ENCODE results near the gene CDH15.

CDH15 gene

DNA sequence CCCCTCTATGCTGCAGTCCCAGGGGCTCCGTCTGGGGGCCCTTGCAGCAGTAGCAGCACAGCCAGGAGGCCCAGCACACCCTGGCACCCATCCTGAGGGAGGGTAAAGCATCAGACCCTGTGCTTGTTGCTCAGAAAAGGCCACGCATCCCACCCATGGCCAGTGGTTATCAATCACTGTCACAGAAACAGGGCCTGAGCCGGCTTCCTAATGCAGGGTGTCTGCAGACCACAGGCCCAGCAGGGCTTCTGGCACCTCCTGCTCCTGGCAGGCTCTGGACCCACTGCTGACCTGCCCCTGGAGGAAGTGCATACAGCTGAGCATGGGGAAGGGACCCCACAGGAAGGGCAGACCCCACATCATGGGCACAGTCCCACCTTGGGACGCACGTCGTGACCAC lies 26.9 kb upstream of the CDH15 start:
- H3K36me3 ChIP-seq (replicated peaks): peaks cover 11% of the 10 kb centered on the region
- in situ Hi-C loops (cut with MboI; ENCODE audit: low sequenced_read_pairs): no loop called here

DNA sequence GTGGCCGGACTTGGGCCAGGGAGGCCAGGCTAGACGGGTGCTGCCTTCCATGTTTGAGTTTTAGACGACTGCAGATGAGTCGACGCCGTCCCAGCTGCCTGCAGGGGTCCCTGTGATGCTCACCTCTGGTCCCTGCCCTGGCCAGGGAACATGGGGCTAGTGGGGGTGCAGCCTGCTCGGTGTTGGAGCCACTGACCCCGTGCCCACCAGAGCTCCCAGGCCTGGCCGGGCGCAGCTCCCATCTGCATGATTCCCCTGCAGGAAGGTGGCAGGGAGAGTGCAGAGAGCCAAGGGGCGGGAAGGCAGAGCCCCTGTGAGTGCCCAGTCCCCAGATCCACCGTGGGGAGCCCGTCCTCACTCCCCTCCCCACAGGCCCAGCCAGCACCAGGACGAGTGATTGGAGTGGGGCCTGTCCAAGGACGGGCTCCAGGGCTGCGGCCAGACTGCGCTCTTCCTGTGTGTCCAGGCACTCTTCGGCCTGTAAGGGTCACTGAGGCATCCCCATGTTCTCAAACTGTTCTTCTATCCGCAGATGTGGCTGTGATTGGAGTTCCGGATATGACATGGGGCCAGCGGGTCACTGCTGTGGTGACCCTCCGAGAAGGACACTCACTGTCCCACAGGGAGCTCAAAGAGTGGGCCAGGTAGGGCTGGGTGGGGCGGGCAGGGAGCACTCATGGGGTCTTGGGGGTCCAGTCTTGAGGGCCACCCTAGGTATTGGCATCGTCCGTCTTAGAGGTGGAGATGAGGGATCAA lies 26.0 kb upstream of the CDH15 start:
- Histone ChIP-seq H3K36me3 (replicated peaks) (peaks cover 11% of the 10 kb centered on the region), H3K9me3 (no peaks in the 10 kb centered on the region; the same call in 1 of the 2 replicates), H3K4me1 (no peaks in the 10 kb centered on the region), H3K4me3 (no peak overlapping the region), H3K27me3 (ENCODE audit: low read depth) (no peaks in the 10 kb centered on the region)
- DNase-seq (ENCODE audit: low spot score in 2 of 2): no peak
- in situ Hi-C loops (cut with MboI; ENCODE audit: low sequenced_read_pairs): no loop called here

More for the DNA sequence above, 26.9 kb upstream of the CDH15 start:
- H3K4me3 ChIP-seq: no peak overlapping the region
- H3K27me3 ChIP-seq (ENCODE audit: low read depth): no peaks in the 10 kb centered on the region
- DNase-seq (ENCODE audit: low spot score in 2 of 2): no peak
- no peaks in the 10 kb centered on the region; the same call in 1 of the 2 replicates for H3K9me3 ChIP-seq
- no peaks in the 10 kb centered on the region for H3K4me1 ChIP-seq

DNA sequence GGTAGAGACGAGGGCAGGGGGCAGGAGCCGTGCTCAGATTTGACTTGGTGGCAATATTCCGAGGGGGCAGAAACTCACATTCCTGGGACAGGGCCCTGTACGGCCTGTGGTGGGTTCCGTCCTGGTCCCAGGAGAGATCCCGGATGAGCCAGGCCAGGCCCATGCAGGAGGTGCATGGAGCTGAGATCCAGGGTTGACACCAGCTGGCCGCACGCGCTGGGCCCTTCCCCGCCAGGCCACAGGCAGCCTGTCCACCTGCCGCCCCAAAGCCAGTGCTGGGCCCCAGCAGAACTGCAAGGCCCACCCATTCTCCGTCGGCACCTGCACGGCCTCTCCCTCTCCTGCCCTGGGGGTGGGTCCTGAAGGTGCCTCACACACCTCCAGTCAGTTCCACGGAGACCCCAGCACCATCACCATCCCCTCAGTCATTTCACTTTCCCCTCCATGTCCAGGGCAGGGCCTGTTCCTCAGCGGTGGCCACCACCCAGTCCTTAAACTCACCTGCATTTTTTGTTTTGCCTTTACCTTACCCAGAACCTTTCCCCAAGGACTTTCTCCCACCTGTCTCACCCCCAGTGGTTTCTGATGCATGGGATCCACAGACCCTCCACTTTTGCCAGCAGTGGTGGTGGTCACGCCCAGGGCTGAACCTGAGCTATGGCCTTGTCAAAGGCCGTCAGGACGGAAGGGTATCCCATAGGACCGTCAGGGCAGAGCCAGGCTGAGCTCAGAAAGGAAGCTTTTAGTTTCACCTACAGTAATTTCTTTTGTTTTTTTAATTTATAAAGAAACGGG lies 25.1 kb upstream of the CDH15 start:
- Histone ChIP-seq H3K27me3 (ENCODE audit: low read depth) (no peaks in the 10 kb centered on the region), H3K4me3 (no peak overlapping the region), H3K36me3 (replicated peaks) (peaks cover 11% of the 10 kb centered on the region), H3K4me1 (no peaks in the 10 kb centered on the region), H3K9me3 (no peaks in the 10 kb centered on the region; the same call in 1 of the 2 replicates)
- no peak for DNase-seq (ENCODE audit: low spot score in 2 of 2)
- in situ Hi-C loops (cut with MboI; ENCODE audit: low sequenced_read_pairs): no loop called here

DNA sequence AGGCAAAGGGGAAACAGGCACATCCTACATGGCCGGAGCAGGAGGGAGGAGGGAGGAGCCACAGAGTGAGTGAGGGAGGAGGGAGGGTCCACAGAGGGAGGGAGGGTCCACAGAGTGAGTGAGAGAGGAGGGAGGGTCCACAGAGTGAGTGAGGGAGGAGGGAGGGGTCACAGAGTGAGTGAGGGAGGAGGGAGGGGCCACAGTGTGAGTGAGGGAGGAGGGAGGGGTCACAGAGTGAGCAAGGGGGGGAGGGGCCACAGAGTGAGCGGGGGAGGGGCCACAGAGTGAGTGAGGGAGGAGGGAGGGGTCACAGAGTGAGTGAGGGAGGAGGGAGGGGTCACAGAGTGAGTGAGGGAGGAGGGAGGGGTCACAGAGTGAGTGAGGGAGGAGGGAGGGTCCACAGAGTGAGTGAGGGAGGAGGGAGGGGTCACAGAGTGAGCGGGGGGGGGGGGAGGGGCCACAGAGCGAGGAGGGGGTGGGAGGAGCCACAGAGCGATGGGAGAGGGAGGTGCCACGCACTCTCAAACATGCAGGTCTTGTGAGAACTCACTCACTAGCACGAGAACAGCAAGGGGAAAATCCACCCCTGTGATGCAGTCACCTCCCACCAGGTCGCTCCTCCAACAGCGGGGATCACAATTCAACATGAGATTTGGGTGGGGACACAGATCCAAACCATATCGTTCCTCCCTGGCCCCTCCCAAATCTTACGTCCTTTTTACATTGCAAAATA lies 24.3 kb upstream of the CDH15 start:
- H3K9me3 ChIP-seq: no peaks in the 10 kb centered on the region; the same call in 1 of the 2 replicates
- no peak for DNase-seq (ENCODE audit: low spot score in 2 of 2)
- no peaks in the 10 kb centered on the region for H3K4me1 ChIP-seq
- no peak overlapping the region for H3K4me3 ChIP-seq
- H3K27me3 ChIP-seq (ENCODE audit: low read depth): no peaks in the 10 kb centered on the region
- H3K36me3 ChIP-seq (replicated peaks): peaks cover 14% of the 10 kb centered on the region
- in situ Hi-C loops (cut with MboI; ENCODE audit: low sequenced_read_pairs): no loop called here

DNA sequence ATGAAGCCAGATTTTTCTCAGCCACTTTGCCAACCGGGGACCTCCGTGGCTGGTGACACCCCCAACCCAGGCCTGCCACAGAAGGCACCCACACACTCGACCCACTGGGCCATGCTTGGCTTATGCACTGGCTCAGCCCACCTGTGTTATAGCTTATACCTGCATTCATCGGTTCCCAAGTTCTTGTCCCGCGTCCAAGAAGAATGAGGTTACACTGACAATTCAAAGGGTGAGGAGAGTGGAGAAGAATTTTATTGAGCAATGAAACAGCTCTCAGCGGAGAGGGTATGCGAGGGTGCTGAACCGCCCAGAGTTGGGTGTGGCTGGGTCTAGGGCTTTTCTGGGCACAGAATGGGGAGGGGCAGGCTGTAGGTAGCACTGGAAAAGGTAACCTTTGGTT lies 22.2 kb upstream of the CDH15 start:
- in situ Hi-C loops (cut with MboI; ENCODE audit: low sequenced_read_pairs): no loop called here
- Histone ChIP-seq H3K4me3 (no peak overlapping the region), H3K27me3 (ENCODE audit: low read depth) (no peaks in the 10 kb centered on the region), H3K36me3 (replicated peaks) (peaks cover 14% of the 10 kb centered on the region), H3K9me3 (no peaks in the 10 kb centered on the region; the same call in 1 of the 2 replicates), H3K4me1 (no peaks in the 10 kb centered on the region)
- no peak for DNase-seq (ENCODE audit: low spot score in 2 of 2)

DNA sequence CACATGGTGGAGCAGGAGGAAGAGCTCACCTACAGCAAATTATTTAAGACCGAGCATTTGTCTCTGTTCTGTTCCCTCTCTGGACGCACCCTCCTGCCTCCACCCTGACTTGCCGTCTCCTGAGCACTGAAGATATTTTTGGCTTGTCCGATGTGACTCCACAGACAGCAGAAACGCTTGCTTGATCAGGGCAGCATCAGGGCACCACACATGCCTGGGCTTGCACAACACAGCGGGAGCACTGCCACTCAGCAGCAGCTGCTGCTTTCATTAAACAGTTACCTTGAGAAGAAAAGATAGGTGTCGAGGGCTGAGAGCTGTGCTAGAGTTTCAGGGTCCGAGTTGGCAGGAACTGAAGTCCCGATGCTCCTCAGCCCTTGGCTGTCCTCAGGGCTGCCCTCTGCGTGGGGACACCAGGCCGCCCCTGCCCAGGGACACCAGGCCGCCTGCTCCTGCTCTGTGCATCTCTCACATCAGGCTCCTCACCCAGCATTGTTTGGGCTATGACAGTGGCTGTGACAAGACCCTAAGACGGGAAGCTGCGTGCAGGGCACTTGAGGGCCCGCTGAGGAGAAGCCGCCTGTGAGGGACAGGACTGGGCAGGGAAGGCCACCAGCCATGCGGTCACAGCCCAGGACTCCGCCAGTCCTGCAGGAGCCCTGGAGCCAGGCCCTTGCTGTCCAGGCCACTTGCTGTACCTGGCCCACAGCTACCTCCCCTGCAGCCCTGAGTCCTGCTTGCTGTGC lies 21.3 kb upstream of the CDH15 start:
- no peaks in the 10 kb centered on the region for H3K27me3 ChIP-seq (ENCODE audit: low read depth)
- no peaks in the 10 kb centered on the region; the same call in 1 of the 2 replicates for H3K9me3 ChIP-seq
- DNase-seq (ENCODE audit: low spot score in 2 of 2): no peak
- in situ Hi-C loops (cut with MboI; ENCODE audit: low sequenced_read_pairs): no loop called here
- no peak overlapping the region for H3K4me3 ChIP-seq
- peaks cover 14% of the 10 kb centered on the region for H3K36me3 ChIP-seq (replicated peaks)
- no peaks in the 10 kb centered on the region for H3K4me1 ChIP-seq

DNA sequence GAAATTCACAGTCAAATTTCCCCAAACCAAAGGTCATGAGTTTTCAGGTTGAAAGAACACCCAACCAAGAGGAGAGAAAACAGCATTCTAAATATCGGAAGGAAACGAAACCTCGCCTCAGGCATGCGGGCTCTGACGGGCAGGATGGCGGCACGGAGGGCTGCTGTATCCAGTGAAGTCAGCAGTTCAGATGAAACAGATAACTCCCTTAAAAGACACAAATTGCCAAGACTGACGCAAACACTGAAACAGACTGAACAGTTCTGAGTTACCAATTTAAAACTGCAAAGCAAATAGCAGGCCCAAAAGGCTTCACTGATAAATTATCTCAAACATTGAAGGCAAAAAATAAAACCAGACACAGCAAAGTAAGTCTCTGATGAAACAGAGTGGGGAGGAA lies 20.6 kb upstream of the CDH15 start:
- Histone ChIP-seq H3K27me3 (ENCODE audit: low read depth) (no peaks in the 10 kb centered on the region), H3K9me3 (no peaks in the 10 kb centered on the region; the same call in 1 of the 2 replicates), H3K4me3 (no peak overlapping the region), H3K4me1 (no peaks in the 10 kb centered on the region), H3K36me3 (replicated peaks) (peaks cover 14% of the 10 kb centered on the region)
- in situ Hi-C loops (cut with MboI; ENCODE audit: low sequenced_read_pairs): no loop called here
- no peak for DNase-seq (ENCODE audit: low spot score in 2 of 2)

DNA sequence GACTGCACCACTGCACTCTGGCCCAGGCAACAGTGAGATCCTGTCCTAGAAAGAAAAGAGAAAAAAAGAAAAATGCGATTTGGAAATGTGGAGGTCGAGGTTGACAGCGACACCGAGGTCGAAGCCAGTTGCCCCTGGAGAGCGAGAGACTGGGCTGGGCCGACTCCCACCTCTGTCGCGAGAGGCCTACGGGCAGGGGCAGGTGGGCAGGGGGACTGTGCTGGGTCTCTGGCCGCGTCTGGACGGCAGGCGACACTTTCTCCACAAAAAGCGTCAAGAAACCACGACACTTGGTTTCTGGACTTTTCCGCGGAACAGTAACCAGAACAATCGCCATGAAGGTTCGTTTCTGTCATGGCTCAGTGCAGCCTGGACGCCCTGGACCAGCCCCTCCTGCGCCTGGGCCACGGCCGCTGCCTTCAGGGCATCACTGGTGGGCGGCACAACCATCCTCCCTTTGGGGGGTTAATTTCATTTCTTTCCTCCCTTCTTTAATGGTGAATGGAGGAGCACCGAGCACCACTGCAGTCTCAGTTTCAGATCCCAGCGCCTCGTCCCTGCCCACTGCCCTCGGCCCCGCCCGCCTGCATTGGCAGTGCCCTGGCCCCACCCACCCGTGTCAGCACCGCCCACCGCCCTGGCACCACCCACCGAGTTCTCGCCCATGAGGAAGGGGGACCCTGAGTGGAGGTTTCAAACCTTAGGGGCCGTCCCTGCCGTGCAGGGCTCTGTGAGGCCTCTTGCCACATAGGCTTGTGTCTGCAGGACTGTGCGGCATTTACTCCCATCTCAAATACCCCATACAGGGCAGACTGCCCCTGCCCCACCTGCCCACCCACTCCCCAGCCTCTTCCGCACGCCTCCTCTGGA lies 18.5 kb upstream of the CDH15 start:
- peaks cover 9% of the 10 kb centered on the region; the same call in 1 of the 2 replicates for H3K36me3 ChIP-seq (replicated peaks)
- in situ Hi-C loops (cut with MboI; ENCODE audit: low sequenced_read_pairs): no loop called here
- DNase-seq (ENCODE audit: low spot score in 2 of 2): no peak
- no peaks in the 10 kb centered on the region for H3K27me3 ChIP-seq (ENCODE audit: low read depth)
- no peaks in the 10 kb centered on the region; the same call in 1 of the 2 replicates for H3K9me3 ChIP-seq
- no peak overlapping the region for H3K4me3 ChIP-seq
- H3K4me1 ChIP-seq: no peaks in the 10 kb centered on the region

DNA sequence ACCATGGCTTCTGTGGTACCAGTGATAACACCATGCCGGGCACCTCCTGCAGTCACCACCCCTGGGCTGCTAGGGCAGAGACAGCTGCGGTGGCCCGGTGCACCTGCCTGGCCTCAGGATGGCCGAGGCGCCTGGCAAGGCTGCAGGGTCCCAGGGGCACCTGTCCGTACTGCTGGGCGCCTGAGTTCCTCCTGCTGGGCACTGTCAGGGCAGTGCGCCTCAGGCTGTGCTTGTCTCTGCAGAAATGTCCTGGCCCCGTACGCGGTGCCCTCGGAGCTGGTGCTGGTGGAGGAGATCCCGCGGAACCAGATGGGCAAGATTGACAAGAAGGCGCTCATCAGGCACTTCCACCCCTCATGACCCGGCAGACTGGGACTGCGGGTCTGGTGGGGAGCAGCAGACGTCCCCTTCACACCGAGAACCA lies 17.7 kb upstream of the CDH15 start:
- no peaks in the 10 kb centered on the region for H3K4me1 ChIP-seq

DNA sequence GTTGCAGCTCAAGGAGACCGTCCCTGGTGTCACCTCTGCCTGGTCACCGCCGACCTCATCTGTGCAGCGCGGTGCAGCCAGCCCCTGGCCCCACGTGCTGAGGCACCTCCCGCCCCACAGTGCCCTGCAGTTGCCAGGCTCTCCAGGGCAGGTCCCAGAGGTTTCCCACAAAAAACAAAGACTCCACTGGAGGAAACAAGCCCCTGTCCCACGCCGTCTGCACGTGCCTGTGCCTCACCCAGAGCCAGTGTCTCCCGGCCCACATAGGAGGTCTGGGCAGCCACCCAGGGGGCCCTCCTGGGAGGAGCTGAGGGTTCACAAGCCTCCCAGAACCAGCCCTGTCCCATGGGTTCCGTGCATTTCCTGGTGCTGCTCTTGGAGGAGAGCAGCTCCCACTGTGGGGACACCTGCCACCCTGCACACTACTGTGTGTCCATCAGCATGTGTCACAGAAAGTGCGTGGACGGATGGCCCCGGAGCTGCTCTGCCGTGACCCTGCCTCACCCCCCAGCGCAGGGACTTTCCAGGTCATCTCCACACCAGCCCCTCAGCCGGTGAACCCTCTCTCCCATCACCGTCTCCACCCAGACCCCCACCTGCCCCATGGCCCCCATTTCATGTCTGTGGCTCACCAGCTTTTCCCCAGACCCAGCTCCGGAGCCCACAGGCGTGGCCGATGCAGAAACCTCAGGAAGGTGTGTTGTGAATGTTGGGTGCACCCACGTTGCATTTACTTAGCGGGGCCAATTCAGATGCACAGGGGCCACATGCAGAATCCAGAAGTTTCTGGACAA lies 17.0 kb upstream of the CDH15 start:
- Histone ChIP-seq H3K36me3 (replicated peaks) (peaks cover 3% of the 10 kb centered on the region; the same call in 1 of the 2 replicates), H3K4me3 (no peak overlapping the region), H3K9me3 (no peaks in the 10 kb centered on the region), H3K27me3 (ENCODE audit: low read depth) (no peaks in the 10 kb centered on the region), H3K4me1 (no peaks in the 10 kb centered on the region)
- in situ Hi-C loops (cut with MboI; ENCODE audit: low sequenced_read_pairs): no loop called here
- DNase-seq (ENCODE audit: low spot score in 2 of 2): no peak

More for the DNA sequence above, 17.7 kb upstream of the CDH15 start:
- no peaks in the 10 kb centered on the region for H3K27me3 ChIP-seq (ENCODE audit: low read depth)
- no peak overlapping the region for H3K4me3 ChIP-seq
- H3K36me3 ChIP-seq (replicated peaks): peaks cover 9% of the 10 kb centered on the region; the same call in 1 of the 2 replicates
- DNase-seq (ENCODE audit: low spot score in 2 of 2): no peak
- no peaks in the 10 kb centered on the region; the same call in 1 of the 2 replicates for H3K9me3 ChIP-seq
- in situ Hi-C loops (cut with MboI; ENCODE audit: low sequenced_read_pairs): no loop called here

DNA sequence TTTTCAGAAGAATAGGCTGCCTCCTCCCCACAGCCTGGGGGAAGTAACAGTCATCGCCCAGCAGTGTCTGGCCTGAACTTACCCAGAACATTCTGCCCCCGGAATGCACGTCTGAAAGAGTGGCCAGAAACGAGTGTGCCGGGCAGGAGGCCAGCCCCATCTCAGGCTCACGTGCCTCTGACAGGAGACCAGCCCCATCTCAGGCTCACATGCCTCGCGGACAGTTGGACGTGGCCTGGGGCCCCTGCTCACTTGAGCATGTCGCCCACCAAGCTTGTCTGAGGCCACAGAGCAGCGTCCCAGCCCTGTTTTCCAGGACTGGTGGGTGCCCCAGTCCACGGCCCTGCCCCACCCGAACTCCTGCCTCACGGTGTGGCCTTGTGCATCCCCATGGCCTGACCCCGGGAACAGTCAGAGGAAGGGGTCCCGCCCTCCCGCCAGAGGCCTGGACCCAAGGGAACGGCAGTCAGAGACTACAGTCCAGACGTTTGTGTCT lies 16.3 kb upstream of the CDH15 start:
- in situ Hi-C loops (cut with MboI; ENCODE audit: low sequenced_read_pairs): no loop called here
- H3K36me3 ChIP-seq (replicated peaks): peaks cover 2% of the 10 kb centered on the region; the same call in 1 of the 2 replicates
- no peak overlapping the region for H3K4me3 ChIP-seq
- DNase-seq (ENCODE audit: low spot score in 2 of 2): no peak
- H3K27me3 ChIP-seq (ENCODE audit: low read depth): no peaks in the 10 kb centered on the region
- H3K4me1 ChIP-seq: no peaks in the 10 kb centered on the region
- no peaks in the 10 kb centered on the region for H3K9me3 ChIP-seq
